ENCODE measurements around the gene KLHL18.

DNA sequence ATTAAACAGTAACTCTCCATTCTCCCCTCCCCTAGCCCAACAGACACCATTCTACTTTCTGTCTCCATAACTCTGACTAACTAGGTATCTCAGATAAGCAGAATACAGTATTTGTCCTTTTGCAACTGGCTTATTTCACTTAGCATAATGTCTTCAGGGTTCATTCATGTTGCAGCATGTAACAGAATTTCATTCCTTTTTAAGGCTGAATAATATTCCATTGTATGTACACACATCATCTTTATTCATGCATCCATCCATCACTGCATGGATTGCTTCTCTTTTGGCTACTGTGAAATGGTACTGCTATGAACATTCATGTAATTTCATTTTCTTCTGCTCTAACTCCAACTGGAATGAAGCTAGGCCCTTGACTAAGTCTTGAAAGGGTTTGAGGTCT, 96.1 kb downstream of the KLHL18 start:
- no peak for TF ChIP-seq POLR2A (IDR thresholded peaks at IDR 0.05)
- TF ChIP-seq, protein P1, sequence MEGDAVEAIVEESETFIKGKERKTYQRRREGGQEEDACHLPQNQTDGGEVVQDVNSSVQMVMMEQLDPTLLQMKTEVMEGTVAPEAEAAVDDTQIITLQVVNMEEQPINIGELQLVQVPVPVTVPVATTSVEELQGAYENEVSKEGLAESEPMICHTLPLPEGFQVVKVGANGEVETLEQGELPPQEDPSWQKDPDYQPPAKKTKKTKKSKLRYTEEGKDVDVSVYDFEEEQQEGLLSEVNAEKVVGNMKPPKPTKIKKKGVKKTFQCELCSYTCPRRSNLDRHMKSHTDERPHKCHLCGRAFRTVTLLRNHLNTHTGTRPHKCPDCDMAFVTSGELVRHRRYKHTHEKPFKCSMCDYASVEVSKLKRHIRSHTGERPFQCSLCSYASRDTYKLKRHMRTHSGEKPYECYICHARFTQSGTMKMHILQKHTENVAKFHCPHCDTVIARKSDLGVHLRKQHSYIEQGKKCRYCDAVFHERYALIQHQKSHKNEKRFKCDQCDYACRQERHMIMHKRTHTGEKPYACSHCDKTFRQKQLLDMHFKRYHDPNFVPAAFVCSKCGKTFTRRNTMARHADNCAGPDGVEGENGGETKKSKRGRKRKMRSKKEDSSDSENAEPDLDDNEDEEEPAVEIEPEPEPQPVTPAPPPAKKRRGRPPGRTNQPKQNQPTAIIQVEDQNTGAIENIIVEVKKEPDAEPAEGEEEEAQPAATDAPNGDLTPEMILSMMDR (IDR thresholded peaks at IDR 0.05) = no peak

Data from lower leg skin (tissue), 3 donors.